OCI-LY3 (cell line): ENCODE data around the gene IFIT1.
A peak's percentile ranks its signal among the peaks of the same experiment; 100 is the strongest.

Experiments
- H2AFZ ChIP-seq: fragments of 200-600, 300-600 bp; shearing (Covaris generic); 2 replicates; pipeline ENCODE4 v1.6.0; 2014; ENCODE audit warnings: antibody characterized with exemption, low read depth, low read length
- H3K27ac ChIP-seq: fragments of 200-600, 300-600 bp; sonication (generic); 2 replicates; pipeline ENCODE4 v1.5.1; 2014; ENCODE audit warnings: mild to moderate bottlenecking, low read length, moderate library complexity, mixed read lengths
- H3K27me3 ChIP-seq: fragments of 200-600, 300-600 bp; sonication (generic); 2 replicates; pipeline ENCODE4 v1.6.1; 2014; ENCODE audit warnings: low read depth, low read length, mixed read lengths
- H3K36me3 ChIP-seq: fragments of 200-600, 300-600 bp; sonication (generic); replicated peaks from 2 replicates; pipeline ENCODE3; 2014; ENCODE audit warnings: low read depth, low read length, mixed read lengths
- H3K4me1 ChIP-seq: fragments of 300-600, 200-600 bp; sonication (generic); 2 replicates; pipeline ENCODE4 v1.6.1; 2014; ENCODE audit warnings: low read length, mixed read lengths
- H3K4me2 ChIP-seq: fragments of 200-600, 300-600 bp; sonication (generic); 2 replicates; pipeline ENCODE4 v1.6.1; 2014; ENCODE audit warnings: low read length, mixed read lengths
- H3K4me3 ChIP-seq: fragments of 300-600, 200-600 bp; sonication (generic); 2 replicates; pipeline ENCODE4 v1.5.1; 2014; ENCODE audit warnings: antibody characterized with exemption, mild to moderate bottlenecking, low read length, moderate library complexity
- H3K79me2 ChIP-seq: fragments of 300-600, 200-600 bp; shearing (Covaris generic); 2 replicates; pipeline ENCODE4 v1.6.1; 2014; ENCODE audit warnings: mild to moderate bottlenecking, low read length, mixed read lengths
- H3K9ac ChIP-seq: fragments of 300-600, 200-600 bp; shearing (Covaris generic); 2 replicates; pipeline ENCODE4 v1.6.0; 2014; ENCODE audit warnings: mild to moderate bottlenecking, low read length, moderate library complexity
- H3K9me3 ChIP-seq: fragments of 200-600, 300-600 bp; shearing (Covaris generic); 2 replicates; pipeline ENCODE4 v1.6.1; 2014; ENCODE audit warnings: low read length, mixed read lengths; ENCODE audit not compliant: insufficient read depth
- H4K20me1 ChIP-seq: fragments of 200-600, 300-600 bp; sonication (generic); 2 replicates; pipeline ENCODE4 v1.6.1; 2016; ENCODE audit warnings: low read length, mixed read lengths; ENCODE audit not compliant: insufficient read depth
- EZH2phosphoT487 ChIP-seq: fragments of 200-600 bp; shearing (Covaris generic); IDR thresholded peaks from 2 replicates; pipeline ENCODE4 v1.6.1; 2018; ENCODE audit warnings: antibody characterized with exemption, mixed run types, low read depth
- TF ChIP-seq, protein P1 (sequence below): fragments of 200-600, 300-600 bp; sonication (generic); IDR thresholded peaks from 2 replicates; pipeline ENCODE4 v1.5.1; 2014; ENCODE audit warnings: antibody characterized with exemption, low read length, low read depth

The IFIT1 gene

DNA sequence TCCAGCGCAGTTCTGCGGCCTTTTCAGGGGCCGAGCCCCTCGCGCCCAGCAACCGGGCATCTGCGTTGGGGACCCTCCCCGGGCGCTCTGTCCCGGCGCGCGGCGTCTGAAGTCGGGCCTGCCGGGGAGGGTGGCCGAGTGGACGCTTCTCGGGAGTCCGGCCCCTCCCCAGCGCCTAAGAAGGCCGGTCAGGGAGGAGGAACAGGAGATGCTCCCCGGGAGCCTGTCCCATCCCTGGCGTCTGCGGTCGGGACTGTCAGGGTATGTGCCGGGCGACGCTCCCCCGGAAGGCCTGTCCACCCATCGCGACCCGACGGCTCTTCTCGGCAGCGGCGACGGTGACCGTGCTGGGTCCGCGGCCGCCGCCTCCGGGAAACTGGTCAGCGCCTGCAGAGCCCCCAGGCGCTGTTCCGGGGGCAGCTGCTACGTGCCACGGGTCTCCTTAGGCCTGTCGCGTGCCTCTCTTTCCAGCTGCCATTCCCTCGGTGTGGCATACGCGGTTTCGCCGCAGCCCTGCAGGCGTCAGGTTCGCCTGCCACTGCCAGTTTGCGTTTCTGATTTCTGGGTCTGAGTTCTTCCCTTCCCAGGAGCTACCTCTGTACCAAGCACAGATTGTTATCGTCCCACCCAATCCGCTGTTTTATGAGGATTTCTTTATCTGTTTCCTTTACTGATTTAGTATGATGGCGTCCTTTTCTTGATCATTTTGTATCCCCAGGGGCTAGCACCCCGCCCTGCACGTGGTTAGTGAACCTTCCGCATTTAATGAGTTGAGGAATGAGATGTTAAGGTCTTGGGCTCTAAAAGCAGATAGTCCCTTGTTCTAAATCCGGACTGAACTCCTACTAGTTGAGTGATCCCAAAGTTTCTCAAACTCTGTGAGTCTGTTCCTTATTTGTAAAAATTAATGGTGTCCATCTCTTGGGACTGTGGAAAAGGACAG is 22.7 kb downstream of the IFIT1 start:
- TF ChIP-seq, protein P1, sequence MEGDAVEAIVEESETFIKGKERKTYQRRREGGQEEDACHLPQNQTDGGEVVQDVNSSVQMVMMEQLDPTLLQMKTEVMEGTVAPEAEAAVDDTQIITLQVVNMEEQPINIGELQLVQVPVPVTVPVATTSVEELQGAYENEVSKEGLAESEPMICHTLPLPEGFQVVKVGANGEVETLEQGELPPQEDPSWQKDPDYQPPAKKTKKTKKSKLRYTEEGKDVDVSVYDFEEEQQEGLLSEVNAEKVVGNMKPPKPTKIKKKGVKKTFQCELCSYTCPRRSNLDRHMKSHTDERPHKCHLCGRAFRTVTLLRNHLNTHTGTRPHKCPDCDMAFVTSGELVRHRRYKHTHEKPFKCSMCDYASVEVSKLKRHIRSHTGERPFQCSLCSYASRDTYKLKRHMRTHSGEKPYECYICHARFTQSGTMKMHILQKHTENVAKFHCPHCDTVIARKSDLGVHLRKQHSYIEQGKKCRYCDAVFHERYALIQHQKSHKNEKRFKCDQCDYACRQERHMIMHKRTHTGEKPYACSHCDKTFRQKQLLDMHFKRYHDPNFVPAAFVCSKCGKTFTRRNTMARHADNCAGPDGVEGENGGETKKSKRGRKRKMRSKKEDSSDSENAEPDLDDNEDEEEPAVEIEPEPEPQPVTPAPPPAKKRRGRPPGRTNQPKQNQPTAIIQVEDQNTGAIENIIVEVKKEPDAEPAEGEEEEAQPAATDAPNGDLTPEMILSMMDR: no peak
- TF ChIP-seq EZH2phosphoT487: no peak
- Histone ChIP-seq H4K20me1 (0 out of 2 replicates have a peak, but pooled peaks cover 3% of the 10 kb centered on the region), H3K4me3 (peak overlapping the region; percentile 87), H3K27me3 (no peaks in the 10 kb centered on the region), H3K9ac (peak overlapping the region; percentile 92), H3K79me2 (peaks cover 54% of the 10 kb centered on the region), H3K4me1 (peaks cover 16% of the 10 kb centered on the region), H3K27ac (peak overlapping the region; percentile 75), H3K9me3 (no peaks in the 10 kb centered on the region), H2AFZ (peak overlapping the region; percentile 69), H3K36me3 (peaks cover 14% of the 10 kb centered on the region), H3K4me2 (peak overlapping the region; percentile 91)

DNA sequence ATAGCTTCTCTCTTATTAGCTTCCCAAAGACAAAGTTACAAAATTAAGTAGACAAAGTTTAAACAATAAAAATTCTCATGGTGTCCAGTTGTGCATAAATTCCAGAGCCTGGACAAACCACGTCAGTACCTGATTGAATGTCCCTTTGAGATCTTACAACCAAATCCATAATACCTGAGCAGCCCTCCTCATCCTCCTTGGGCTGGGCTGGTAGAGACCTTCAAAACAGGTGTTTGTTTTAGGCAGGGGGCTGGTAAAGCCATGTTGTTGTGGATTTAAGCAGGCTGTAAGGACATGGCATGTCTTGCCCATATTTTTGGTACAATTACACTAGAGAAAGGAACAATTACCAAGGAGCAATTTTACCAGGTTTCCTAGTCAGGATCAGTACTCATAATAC is 24.0 kb downstream of the IFIT1 start:
- no peaks in the 10 kb centered on the region for H3K9me3 ChIP-seq
- peaks cover 58% of the 10 kb centered on the region for H3K79me2 ChIP-seq
- H3K27ac ChIP-seq: no peak overlapping the region
- H3K27me3 ChIP-seq: no peaks in the 10 kb centered on the region
- H3K9ac ChIP-seq: no peak overlapping the region
- H3K4me2 ChIP-seq: peak overlapping the region; percentile 91; the same call in 1 of the 2 replicates
- H3K4me1 ChIP-seq: peaks cover 16% of the 10 kb centered on the region
- no peak overlapping the region for H2AFZ ChIP-seq
- H3K4me3 ChIP-seq: no peak overlapping the region
- H4K20me1 ChIP-seq: 0 out of 2 replicates have a peak, but pooled peaks cover 3% of the 10 kb centered on the region
- TF ChIP-seq EZH2phosphoT487: no peak
- TF ChIP-seq, protein P1: no peak
- H3K36me3 ChIP-seq: peaks cover 25% of the 10 kb centered on the region

DNA sequence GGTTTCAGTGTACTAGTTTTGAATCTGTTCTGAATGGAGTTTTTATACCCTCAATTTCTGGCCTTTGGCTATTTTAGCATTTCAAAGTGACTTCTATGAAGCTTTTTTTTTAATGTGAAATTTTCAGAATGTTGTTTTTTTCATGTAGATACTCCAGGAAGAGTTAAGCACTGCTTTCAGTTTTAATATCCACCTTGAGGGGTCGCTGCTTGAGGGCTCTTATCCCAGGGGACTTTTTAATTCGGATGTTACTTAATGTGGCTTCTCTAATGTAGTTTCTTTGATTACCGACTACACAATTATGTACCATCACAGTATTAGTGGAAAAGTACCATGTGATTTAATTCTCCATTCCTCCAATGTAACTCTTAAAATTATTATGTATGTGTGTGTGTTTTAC is 27.1 kb downstream of the IFIT1 start:
- Histone ChIP-seq H3K4me1 (peaks cover 11% of the 10 kb centered on the region; the same call in 1 of the 2 replicates), H3K79me2 (peaks cover 52% of the 10 kb centered on the region), H3K4me3 (no peak overlapping the region), H3K9ac (no peak overlapping the region), H3K9me3 (no peaks in the 10 kb centered on the region), H2AFZ (no peak overlapping the region), H4K20me1 (0 out of 2 replicates have a peak, but pooled peaks cover 3% of the 10 kb centered on the region), H3K36me3 (peaks cover 25% of the 10 kb centered on the region), H3K4me2 (0 out of 2 replicates have a peak overlapping the region, but pooled peaks have one; percentile 0), H3K27ac (no peak overlapping the region), H3K27me3 (no peaks in the 10 kb centered on the region)
- TF ChIP-seq, protein P1: peak; percentile 37
- no peak for TF ChIP-seq EZH2phosphoT487

DNA sequence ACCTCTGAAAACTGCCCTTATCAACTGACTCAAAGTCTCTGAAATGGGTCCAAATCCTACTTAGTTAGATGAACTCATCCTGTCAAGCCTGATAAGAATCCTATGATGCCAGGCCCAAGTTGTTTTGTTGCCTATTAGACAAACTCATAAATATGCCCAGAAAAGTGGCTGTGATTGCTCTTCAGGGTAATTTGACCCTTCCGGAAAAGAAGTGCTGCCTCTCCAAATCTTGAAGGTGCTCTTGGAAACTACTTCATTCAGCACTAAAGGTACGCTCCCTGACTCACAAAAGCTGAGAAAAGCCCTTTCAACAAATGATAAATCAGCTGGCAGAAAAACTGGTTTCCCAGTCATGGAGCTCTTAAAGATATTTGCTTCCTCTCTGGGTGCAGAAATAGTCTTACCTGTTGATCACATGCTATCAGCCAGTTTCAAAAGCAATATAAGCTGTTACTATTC is 28.6 kb downstream of the IFIT1 start:
- no peaks in the 10 kb centered on the region for H3K9me3 ChIP-seq
- H3K36me3 ChIP-seq: peaks cover 24% of the 10 kb centered on the region
- no peak overlapping the region for H3K27ac ChIP-seq
- peaks cover 5% of the 10 kb centered on the region; the same call in 1 of the 2 replicates for H3K4me1 ChIP-seq
- H3K9ac ChIP-seq: no peak overlapping the region
- H2AFZ ChIP-seq: no peak overlapping the region
- peaks cover 37% of the 10 kb centered on the region for H3K79me2 ChIP-seq
- H3K4me3 ChIP-seq: no peak overlapping the region
- H4K20me1 ChIP-seq: 0 out of 2 replicates have a peak, but pooled peaks cover 3% of the 10 kb centered on the region
- H3K4me2 ChIP-seq: no peak overlapping the region
- no peaks in the 10 kb centered on the region for H3K27me3 ChIP-seq
- TF ChIP-seq, protein P1: no peak
- no peak for TF ChIP-seq EZH2phosphoT487
